T47D (cell line): Measurements from ENCODE around the gene RAP1GAP2.

ENCODE experiments used
- DNase-seq, 2 experiments: peaks; one replicate each; pipeline versions ENCODE4 v3.0.0 to v3.0.0-alpha.2; 2011 to 2012; ENCODE audit warnings: low read depth in 1 of 2, low spot score in 1 of 2
- JUND ChIP-seq: IDR thresholded peaks from 2 replicates; pipeline ENCODE4 v1.6.1; 2012; ENCODE audit warnings: low read depth
- in situ Hi-C: cut with HindIII; loops from 2 replicates; pipeline ENCODE4 v1.10.0; 2016; ENCODE audit warnings: low sequenced_read_pairs, low pct_unique_long_range_greater_than_20kb

RAP1GAP2 gene

GRCh38 chr17:2961446-2961845 lies 165.2 kb downstream of the RAP1GAP2 start:
- in situ Hi-C loops = no loop called here
- no peak for TF ChIP-seq JUND
- DNase-seq = no peak

GRCh38 chr17:2962236-2962635 lies 166.0 kb downstream of the RAP1GAP2 start:
- in situ Hi-C loops = no loop called here
- no peak for DNase-seq
- TF ChIP-seq JUND = no peak

GRCh38 chr17:2962729-2963128 lies 166.5 kb downstream of the RAP1GAP2 start:
- in situ Hi-C loops = no loop called here
- DNase-seq = no peak
- no peak for TF ChIP-seq JUND

- no peak for TF ChIP-seq JUND
- in situ Hi-C loops = no loop called here
These were observed 167.2 kb downstream of the RAP1GAP2 start for GRCh38 chr17:2963332-2964027.

DNA sequence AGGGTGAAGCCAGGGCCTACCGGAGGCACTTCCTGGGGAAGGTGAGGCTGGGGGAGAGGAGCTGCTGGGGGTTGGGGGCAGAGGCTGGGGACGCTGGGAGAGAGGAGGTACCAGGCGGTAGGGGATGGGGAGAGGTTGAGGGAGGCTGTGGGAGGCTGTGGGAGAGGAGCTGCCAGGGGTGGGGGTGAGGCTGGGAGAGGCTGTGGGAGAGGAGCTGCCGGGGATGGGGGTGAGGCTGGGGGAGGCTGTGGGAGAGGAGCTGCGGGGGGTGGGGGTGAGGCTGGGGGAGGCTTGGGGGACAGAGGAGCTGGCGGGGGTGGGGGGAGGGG lies 167.8 kb downstream of the RAP1GAP2 start:
- DNase-seq = no peak
- no peak for TF ChIP-seq JUND
- in situ Hi-C loops = no loop called here

More at GRCh38 chr17:2963332-2964027, 167.2 kb downstream of the RAP1GAP2 start:
- no peak for DNase-seq

DNA sequence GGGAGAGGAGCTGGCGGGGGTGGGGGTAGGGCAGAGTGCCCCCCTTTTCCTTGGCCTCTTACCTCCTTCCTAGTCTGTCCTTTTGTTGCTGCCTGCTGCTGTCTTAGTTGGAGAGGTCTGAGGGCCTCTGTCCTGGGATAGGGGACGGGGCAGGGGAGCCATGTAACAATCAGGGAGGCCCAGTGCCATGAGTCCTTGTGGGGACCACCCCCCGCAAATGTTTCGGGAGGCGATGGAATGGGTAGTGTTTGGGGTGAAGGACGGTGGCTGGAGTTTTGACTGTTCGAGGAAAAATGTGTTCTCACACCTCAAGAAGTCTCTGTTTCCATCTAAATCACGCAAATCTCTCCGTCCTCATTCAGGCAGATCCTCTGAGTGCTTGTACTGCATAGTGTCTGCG lies 168.1 kb downstream of the RAP1GAP2 start:
- in situ Hi-C loops = no loop called here
- DNase-seq = no peak
- no peak for TF ChIP-seq JUND

DNA sequence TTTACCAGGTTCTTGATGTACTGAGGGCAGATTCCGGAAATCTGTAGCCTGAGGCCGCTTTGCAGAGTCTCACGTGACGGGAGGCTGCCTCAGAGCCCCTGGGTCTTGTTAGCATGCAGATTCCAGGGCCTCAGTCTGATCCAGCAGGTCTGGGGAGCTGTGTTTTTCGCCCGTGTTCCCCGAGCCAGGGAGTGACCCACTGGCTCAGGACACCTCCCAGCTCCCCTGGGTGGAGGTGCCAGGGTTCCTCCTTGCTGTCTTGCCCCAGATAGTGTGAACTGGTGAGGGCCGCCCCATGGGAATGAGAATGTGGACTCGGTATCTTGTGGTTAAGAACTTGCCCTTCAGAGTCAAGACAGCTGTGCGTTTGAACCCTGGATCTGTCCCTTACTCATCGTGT lies 168.6 kb downstream of the RAP1GAP2 start:
- in situ Hi-C loops = no loop called here
- no peak for TF ChIP-seq JUND
- DNase-seq = no peak

GRCh38 chr17:2965621-2966595 lies 169.7 kb downstream of the RAP1GAP2 start:
- in situ Hi-C loops = no loop called here
- DNase-seq = peak; percentile 56 to 89
- TF ChIP-seq JUND = no peak

DNA sequence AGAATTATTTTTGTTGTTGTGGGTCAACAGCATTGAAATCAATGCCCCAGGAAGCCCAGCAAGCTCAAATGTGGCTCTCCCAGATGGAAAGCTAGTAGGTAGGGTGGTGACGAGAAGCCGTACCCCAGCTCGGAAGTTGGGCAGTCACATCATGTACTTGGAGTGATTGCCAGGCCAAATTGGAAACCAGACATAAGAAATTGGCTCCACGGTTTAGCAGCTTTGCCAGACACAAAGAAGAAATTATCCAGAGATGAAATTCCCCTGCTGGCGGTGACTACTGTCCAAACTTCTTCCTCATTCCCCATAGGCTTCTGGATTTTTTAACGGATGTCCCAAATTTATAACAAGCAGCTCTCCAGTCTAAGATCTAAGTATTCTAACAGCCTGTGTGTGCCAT lies 171.3 kb downstream of the RAP1GAP2 start:
- DNase-seq = no peak
- in situ Hi-C loops = no loop called here
- no peak for TF ChIP-seq JUND

GRCh38 chr17:2971851-2972250 lies 175.6 kb downstream of the RAP1GAP2 start:
- in situ Hi-C loops = no loop called here
- no peak for TF ChIP-seq JUND
- DNase-seq = no peak

DNA sequence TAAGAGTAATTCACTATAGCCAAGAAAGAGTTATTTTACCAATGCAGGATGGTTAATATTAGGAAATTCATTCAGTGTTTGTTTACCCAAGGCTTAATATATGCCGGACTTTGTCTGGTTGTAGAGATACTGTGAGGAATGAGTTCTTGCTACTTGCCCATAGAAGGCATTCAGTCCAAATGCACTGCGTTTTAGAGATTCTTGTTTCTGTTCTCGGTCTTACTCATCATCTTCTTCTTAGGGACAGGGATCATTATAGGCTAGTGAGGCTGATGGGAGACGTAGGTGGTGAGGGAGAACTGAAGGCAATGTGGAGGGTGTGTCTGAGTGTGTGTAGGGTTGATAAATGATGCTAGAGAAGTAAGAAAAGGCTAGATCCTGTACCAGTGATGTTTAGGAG lies 176.5 kb downstream of the RAP1GAP2 start:
- TF ChIP-seq JUND = no peak
- in situ Hi-C loops = no loop called here
- no peak for DNase-seq

- in situ Hi-C loops = no loop called here
- TF ChIP-seq JUND = no peak
- no peak for DNase-seq
These were observed 178.1 kb downstream of the RAP1GAP2 start for GRCh38 chr17:2974347-2974746.

DNA sequence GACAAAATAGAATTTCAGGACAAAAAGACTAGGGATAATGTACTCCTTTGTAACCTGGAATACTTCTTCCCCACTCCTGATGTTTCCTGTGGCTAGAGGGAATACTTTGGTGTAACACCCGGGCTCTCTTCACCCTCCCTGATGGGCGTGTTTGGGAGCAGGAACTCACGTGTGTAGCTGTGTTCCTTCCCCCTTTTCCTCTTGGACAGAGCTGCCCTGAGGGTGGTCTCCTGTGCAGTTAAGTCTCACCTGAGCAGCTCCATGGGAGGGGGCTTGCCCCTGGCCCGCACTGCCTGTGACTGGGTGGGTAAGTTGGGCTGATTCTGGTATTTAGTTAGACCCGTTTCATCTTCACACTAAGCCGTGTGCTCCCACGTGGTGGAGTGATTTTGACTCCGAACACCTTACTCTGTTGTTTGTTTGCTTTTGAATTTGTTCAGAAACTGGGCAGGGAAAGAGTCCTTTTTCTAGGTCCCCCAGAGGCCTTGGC lies 179.3 kb downstream of the RAP1GAP2 start:
- in situ Hi-C loops = no loop called here
- no peak for TF ChIP-seq JUND
- DNase-seq = peak; percentile 60 to 90
